HG03064 (cell line): Measurements from ENCODE around the gene CEP41.

Source experiments
- ATAC-seq: cut with Tn5 transposase; IDR thresholded peaks from one replicate; pipeline ENCODE4 v1.9.1; 2021; ENCODE audit warnings: low read depth; ENCODE audit not compliant: unreplicated experiment

Gene CEP41

DNA sequence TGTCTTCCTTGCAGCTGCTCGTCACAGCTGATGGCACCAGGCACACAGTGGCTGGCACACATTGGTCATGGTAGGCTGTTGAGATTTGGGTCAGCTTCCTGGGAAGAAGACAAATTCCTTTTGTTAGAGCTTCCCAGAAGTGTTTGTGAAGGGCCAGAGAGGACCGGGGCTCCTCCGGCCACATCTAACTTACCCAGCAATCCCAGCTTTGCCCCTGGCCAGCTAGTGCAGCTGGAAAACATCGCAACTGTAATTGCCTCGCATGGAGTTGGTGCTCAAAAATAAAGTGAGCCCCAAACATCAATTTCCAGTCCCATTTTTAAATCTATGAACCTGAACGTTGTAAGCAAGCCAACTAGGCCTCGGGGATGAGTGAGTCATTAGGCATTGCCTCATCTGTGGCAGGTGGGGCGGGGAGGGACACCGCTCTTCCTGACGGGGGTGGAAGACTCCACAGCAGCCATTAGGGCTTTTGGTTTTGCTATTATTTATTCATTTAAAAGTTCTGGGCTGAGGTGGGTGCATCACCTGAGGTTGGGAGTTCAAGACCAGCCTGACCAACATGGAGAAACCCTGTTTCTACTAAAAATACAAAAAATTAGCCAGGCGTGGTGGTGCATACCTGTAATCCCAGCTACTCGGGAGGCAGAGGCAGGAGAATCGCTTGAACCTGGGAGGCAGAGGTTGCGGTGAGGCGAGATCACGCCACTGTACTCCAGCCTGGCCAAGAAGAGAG is 83.8 kb downstream of the CEP41 start:
- ATAC-seq, result no peak

DNA sequence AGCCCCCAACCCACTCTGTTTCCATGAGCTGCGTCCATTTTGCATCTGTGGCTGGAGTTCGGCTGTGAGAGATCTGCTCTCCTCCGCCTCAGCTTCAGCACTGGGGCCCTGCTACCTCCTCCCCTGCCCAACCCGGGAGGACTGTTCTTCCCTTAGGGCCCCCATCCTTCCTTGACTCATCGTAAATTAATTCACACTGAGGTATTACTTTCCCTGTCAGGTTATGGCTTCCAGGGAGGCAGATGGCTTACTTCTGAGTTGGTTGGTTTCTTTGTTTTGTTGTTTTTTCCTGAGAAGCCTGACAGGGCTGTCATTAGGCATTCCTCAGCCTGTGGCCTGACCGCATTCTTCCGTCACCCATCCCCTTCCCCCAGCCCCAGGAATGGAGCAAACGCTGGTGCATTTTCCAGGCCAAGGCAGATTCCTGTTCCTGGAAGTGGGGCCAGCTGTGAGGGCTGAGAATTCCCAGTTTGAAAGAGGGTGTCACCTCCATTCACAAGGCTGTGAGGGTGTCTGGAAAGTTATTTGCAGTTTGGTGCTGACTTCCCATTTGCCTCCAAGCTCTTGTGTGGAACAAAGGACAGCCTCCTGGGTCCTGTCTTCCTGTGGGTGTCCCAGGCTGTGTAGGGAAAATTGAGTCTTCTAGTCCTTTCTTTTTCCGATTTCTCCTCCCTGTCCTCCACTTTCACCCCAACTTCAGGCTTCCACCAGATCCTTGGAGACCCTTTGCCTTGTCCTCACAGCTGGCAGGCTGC is 84.5 kb downstream of the CEP41 start:
- ATAC-seq, result no peak

DNA sequence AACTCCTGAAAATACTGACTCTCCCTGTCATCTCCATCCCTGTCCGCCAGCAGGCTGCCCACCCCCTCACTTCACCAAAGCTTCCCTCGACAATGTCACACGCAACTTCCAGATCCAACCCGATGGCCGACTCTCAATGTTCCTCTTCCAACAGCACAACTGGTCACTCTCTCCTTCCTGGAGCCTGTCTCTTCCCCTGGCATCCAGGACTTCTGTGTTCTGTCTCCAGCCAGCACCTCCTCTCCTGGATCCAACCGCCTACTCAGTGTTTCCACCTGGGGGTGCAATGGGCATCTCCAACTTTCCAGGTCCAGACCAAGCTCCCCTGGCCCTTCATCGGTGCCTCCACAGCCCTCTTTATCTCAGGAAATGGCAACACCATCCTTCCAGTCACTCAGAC is 87.6 kb downstream of the CEP41 start:
- no peak for ATAC-seq

DNA sequence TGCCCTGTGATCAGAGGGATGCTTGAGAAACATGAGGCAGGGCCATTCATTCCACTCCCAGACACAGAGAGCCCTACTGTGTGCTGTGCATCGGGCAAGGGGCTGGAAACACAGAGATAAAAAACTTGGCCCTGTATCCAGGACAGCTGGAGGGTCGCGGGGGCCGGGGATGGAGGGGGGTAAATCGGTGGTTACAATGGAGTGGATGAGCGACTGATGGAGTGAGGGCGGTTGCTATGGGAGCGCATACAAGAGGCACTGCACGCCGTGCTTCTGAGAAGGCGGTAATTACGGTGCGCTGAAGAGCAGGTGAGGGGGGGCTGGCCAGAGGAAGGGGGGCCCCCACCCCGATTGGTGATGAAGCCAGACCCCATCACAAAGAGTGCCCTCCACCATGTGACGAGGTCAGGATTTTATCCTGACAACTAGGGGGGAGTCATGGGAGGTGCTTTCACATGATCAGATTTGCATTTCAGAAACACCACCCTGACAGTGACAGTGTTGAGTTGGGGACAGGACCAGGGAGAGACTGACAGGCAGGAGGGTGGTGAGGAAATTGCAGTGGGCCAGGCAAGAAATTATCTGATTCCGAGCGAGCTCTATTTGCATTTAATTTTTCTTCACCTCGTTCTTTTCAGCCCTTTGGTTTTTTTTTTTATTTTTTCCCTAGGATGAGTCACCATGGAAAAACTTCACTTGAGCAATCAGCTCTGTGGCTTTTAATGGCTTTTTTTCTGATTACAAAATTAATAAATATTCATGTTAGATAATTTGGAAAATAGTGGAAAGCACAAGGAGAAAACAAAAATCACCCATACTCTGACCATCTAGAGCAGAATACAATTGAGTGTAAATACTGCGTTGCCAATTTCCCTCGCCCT is 88.4 kb downstream of the CEP41 start:
- no peak for ATAC-seq

DNA sequence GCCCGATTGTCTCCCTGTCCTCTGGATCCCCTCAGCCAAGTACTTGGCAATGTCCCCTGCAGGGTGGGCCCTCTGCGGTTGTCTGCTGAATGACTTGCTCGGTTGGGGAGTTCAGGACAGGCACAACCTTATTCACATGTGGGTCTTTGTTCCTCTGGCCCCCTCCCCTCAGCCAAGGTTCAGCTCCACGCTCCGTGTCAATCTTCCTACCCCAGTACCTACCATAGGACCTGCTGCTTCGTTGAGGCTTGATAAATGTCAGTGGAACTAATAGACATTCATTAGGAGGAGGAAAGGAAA is 89.1 kb downstream of the CEP41 start:
- ATAC-seq, result no peak

DNA sequence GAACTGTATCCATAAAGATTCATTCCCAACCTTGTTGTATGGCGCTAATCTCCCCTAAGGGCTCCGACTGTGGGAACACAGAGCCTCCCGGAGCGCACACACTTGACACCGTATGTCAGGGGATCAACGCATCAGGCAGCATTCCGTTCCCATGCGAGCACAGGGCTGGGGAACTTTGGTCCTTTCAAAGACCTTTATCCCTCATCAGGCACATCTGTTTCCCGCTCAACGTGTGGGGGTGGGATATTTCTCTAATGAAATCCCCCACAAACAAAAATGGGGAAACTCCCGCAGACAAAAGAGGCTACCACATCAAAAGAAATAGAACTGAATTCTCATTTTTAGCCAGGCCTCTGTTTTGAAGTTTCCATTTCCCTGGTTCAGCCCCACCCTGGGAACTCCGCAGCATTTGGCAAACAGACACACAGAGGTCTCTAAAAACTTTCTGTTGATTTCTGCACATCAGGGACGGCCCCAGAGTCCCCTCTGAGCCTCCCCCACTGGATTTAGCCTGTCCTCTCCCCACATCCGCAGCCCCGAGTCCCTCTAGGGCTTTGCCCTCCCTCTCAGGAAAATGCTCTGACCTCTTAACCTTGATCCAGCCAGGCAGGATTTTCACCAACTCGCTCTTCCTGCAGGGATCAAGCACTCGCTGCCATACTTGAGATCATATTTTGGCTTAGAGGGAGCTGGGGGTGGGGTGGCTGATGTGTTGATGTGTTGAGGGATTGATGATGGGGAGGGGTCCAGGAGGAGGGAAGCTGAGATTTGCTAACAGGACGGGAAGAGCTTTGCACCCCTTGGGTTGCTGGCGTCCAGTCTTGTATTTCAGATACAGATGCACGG is 89.6 kb downstream of the CEP41 start:
- ATAC-seq, result no peak

DNA sequence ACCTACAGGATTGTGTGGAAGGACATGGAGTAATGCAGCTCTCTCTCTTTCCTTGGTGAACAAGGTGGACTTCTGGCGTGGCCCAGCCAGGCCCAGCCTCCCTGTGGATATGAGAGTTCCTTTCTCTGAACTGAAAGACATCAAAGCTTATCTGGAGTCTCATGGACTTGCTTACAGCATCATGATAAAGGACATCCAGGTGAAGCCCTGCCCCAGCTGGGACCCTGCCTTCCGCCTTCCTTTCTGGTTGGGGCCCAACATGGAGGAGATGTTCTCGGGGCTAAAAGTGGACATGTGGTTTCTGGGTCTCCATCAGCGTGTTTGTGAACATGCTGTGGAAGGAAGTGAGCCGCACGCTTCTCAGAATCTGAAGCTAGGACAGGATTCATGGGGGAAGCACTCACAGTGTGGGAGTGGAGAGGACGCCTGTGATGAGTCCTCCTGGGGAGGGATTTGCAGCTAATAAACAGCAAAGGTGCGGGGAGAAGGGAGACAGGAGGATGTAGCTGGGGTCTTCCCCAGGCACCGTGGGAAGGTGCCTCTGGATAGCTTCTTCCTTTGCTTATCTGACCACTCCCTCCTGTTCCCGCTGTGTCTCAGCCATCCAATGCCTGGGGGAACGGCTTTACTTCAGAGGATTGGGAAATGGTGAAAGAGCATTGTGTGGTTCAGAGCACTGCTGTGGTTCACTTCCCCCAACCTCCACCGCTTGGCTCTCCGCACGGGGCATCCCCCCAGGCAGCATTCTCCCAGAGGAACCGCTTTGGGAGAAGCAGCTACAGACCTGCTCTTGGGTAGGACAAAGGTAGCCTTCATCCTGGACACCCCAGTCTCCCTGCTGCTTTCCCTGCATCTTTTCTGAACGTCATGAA is 90.7 kb downstream of the CEP41 start:
- ATAC-seq, result no peak

DNA sequence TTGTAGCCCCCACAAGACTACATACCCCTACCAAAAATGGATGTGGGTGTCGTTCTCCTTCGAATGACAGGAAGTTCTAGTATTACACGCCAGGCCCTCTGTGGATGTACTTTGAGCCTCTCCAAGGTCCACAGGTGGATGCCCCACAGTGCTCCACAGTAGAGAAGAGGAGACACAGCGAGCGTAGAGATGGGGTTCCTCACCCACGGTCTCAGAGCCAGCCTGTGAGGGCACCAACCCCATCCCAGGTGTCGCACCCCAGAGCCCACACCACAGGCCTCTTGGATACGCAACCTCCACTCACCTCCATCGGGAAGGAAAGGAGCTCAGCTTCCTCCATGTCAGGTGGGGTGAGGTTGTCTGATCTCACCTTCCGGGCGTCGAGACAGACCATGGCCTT is 93.9 kb downstream of the CEP41 start:
- no peak for ATAC-seq

DNA sequence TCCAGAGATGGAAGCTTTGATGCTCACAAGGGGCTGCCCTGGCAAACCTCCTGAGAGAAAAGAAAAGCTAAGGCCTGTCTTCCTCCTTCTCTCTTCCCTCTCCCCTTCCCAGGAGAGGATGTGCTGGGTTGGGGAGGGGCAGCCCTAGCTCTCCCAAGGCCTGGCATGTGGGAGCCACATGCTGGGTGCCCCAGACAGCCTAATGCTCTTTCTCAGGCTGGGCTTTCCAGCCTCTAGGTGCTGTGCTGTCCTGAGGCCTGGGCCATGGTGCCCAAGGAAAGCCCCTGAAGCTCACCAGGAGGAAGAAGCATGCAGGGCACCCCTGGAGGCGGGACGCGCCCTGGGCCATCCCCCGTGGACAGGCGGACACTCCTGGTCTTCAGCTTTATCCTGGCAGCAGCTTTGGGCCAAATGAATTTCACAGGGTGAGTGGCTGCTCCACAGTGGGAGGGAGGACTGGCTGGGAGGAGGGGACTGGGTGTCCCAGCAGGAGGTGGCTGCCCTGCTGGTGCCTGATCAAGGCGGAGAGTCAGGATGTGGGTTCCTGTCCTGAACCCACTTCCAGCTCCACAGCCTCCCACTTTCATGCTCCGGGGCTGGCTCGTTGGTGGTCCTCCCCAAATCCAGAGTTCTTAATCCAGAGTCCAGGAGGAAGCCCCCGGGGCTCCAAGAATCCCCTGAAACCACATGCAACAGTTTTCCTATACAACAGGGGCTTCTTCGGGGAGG is 94.5 kb downstream of the CEP41 start:
- ATAC-seq, result no peak

DNA sequence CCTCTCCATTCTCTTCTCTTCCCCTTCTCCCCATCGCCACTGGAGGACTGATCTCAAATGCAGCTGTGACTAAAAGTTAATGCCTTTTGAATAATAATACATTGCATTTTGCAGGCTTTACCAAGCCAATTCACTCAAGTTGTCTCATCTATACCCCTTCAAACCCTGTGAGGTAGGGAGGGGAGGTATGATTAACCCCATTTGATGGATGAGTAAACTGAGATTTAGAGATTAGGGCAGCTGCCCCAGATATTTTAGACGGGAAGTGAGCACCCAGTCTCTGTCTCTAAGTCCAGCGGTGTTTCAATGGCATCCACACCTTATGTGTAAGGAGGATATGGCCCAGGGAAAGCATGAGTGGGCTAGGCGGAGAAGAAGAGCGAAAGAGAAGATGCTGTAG is 95.1 kb downstream of the CEP41 start:
- ATAC-seq, result no peak

DNA sequence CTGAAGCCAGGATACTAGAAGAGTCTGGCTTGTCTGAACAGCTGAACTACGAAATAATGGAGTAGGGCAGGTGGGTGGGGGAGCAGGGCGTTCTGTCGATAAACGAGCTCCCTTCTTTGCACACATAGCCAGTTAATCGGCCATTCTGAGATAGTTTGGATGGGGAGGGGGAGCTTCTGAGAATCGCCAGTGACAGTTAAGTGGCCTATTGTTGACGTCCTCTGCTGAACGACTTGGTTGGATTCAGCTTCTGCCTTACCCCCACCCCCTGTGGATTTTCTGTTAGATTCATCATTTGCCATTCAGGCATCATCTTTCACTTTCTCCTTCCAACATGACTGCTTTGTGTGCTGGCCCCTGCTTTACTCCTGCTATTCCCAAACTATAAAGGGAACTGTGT is 95.7 kb downstream of the CEP41 start:
- ATAC-seq, result no peak

DNA sequence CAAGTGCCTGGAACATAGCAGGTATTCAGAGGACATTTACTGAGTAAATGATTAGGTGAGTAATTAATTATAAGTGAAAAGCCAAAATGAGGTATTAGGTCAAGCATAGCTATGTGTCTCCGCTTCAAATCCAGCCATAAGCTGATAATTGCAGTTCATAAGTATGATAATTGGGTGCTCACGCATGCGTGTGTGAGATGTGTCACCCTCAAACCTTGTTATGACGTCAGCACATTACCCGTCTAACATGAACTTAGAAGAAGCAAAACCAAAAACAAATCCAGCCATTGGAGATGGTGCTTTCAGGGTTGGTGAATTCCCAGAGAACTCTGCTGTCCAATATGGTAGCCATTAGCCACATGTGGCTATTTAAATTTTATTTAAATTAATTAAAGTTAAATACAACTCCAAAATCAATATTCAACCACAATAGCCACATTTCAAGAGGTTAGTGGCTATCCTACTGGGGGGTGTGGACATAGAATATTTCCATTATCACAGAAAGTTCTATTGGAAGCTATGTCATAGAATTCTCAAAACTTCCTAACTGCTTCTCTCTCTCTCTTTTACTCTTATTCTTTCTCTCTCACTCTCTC is 96.4 kb downstream of the CEP41 start, which contains the start of gene CPA5:
Gene CPA5 (plus strand): TSS at position 546 of the 596 bp plus-strand sequence. CDS start 1,670 bp downstream, outside the sequence.
- ATAC-seq, result no peak
